Measurements from ENCODE around the gene ZMYM2. TPM values are rescaled to one million over a fixed set of nuclear protein-coding genes. Genes with fewer than 3 reads are reported as not detected.

The ZMYM2 gene
- total and polyA plus RNA-seq, 4 donors, result 14.0 to 212 (median 38.5) TPM

DNA sequence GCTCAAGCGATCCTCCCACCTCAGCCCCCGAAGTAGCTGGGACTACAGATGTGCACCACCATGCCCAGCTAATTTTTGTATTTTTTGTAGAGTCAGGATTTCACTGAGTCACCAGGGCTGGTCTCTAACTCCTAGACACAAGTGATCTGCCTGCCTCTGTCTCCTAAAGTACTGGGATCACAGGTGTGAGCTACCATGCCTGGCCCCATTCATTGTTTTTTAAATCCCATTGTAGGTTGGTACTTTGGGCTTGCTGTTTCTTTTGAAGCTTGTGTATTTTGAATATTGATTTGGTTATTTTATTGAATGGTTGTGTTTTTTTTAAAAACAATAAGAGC lies 26.7 kb downstream of the ZMYM2 start:
- Histone ChIP-seq H3K27me3 (ENCODE audit: control insufficient read depth in 3 of 3, insufficient read depth in 3 of 3, low read length in 2 of 3) (no peaks in the 10 kb centered on the region), H3K4me3 (no peak overlapping the region), H3K27ac (ENCODE audit: low read depth in 1 of 2, low read length in 1 of 2) (no peak overlapping the region), H3K4me1 (ENCODE audit: control insufficient read depth in 5 of 5, insufficient read depth in 5 of 5, low read length in 5 of 5) (peaks cover 0 to 13% (median 2%) of the 10 kb centered on the region in 5 donors), H3K36me3 (ENCODE audit: control insufficient read depth in 4 of 4, insufficient read depth in 4 of 4, low read length in 4 of 4) (peaks cover 0 to 8% (median 2%) of the 10 kb centered on the region in 4 donors), H3K9ac (ENCODE audit: insufficient read depth in 1 of 2, low read length in 2 of 2) (no peak overlapping the region), H3K9me3 (ENCODE audit: control insufficient read depth in 4 of 4, insufficient read depth in 3 of 4, low read length in 3 of 4) (no peaks in the 10 kb centered on the region)
- no peak for TF ChIP-seq CTCF (IDR thresholded peaks at IDR 0.05; ENCODE audit: control extremely low read depth, extremely low read depth)
- ATAC-seq (ENCODE audit: insufficient read depth, low FRiP score) (no peak), DNase-seq (no peak)
- 66 to 80% methylated on average over 2 of the region's 2 CpGs for WGBS, 2 donors

GRCh38 chr13:19991531-19991930 lies 33.0 kb downstream of the ZMYM2 start:
- TF ChIP-seq CTCF (IDR thresholded peaks at IDR 0.05; ENCODE audit: control extremely low read depth, extremely low read depth), result no peak
- H3K9me3 ChIP-seq (ENCODE audit: control insufficient read depth in 4 of 4, insufficient read depth in 3 of 4, low read length in 3 of 4), result no peaks in the 10 kb centered on the region
- ATAC-seq (ENCODE audit: insufficient read depth, low FRiP score) (no peak), DNase-seq (no peak)
- no peak overlapping the region for H3K4me3 ChIP-seq
- H3K27ac ChIP-seq (ENCODE audit: low read depth in 1 of 2, low read length in 1 of 2), result no peak overlapping the region
- 91 to 94% methylated on average over 2 of the region's 2 CpGs for WGBS, 2 donors
- H3K9ac ChIP-seq (ENCODE audit: insufficient read depth in 1 of 2, low read length in 2 of 2), result no peak overlapping the region
- H3K36me3 ChIP-seq (ENCODE audit: control insufficient read depth in 4 of 4, insufficient read depth in 4 of 4, low read length in 4 of 4), result peaks cover 11 to 26% (median 12%) of the 10 kb centered on the region in 4 donors
- peaks cover 0 to 11% (median 0%) of the 10 kb centered on the region in 5 donors for H3K4me1 ChIP-seq (ENCODE audit: control insufficient read depth in 5 of 5, insufficient read depth in 5 of 5, low read length in 5 of 5)
- H3K27me3 ChIP-seq (ENCODE audit: control insufficient read depth in 3 of 3, insufficient read depth in 3 of 3, low read length in 2 of 3), result no peaks in the 10 kb centered on the region

DNA sequence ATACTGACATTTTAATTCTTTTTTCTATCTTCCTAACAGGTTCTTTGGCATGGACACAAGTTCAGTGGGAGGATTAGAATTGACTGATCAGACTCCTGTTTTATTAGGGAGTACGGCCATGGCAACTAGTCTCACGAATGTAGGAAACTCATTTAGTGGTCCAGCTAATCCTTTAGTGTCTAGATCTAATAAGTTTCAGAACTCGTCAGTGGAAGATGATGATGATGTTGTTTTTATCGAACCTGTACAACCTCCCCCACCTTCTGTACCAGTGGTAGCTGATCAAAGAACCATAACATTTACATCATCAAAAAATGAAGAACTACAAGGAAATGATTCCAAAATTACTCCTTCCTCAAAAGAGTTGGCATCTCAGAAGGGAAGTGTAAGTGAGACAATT lies 34.5 kb downstream of the ZMYM2 start:
- Histone ChIP-seq H3K27ac (ENCODE audit: low read depth in 1 of 2, low read length in 1 of 2) (no peak overlapping the region), H3K4me1 (ENCODE audit: control insufficient read depth in 5 of 5, insufficient read depth in 5 of 5, low read length in 5 of 5) (peaks cover 0 to 11% (median 0%) of the 10 kb centered on the region in 5 donors), H3K9ac (ENCODE audit: insufficient read depth in 1 of 2, low read length in 2 of 2) (no peak overlapping the region), H3K27me3 (ENCODE audit: control insufficient read depth in 3 of 3, insufficient read depth in 3 of 3, low read length in 2 of 3) (no peaks in the 10 kb centered on the region), H3K36me3 (ENCODE audit: control insufficient read depth in 4 of 4, insufficient read depth in 4 of 4, low read length in 4 of 4) (peaks cover 11 to 30% (median 12%) of the 10 kb centered on the region in 4 donors), H3K9me3 (ENCODE audit: control insufficient read depth in 4 of 4, insufficient read depth in 3 of 4, low read length in 3 of 4) (no peaks in the 10 kb centered on the region), H3K4me3 (no peak overlapping the region)
- WGBS, 2 donors, result 88 to 94% methylated on average over 4 of the region's 4 CpGs
- no peak for TF ChIP-seq CTCF (IDR thresholded peaks at IDR 0.05; ENCODE audit: control extremely low read depth, extremely low read depth)
- DNase-seq (no peak), ATAC-seq (ENCODE audit: insufficient read depth, low FRiP score) (no peak)

DNA sequence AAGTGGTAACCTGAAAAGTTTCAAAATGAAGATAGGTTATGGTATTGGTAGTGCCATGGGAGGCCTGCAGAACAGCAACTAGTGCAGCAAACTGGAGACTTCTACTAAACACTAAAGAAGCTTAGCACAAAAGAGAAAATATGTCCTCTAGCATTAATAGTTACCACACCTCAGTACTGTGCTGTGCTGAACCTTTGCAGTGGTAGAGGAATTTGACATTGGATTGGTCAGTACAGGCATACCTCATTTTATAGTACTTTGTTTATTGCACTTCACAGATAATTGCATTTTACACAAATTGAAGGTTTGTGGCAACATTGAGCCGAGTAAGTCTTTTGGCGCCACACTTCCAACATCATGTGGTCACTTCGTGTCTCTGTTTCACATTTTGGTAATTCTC lies 40.4 kb downstream of the ZMYM2 start:
- Histone ChIP-seq H3K4me3 (no peak overlapping the region), H3K4me1 (ENCODE audit: control insufficient read depth in 5 of 5, insufficient read depth in 5 of 5, low read length in 5 of 5) (peaks cover 0 to 34% (median 19%) of the 10 kb centered on the region in 5 donors), H3K9me3 (ENCODE audit: control insufficient read depth in 4 of 4, insufficient read depth in 3 of 4, low read length in 3 of 4) (no peaks in the 10 kb centered on the region), H3K27me3 (ENCODE audit: control insufficient read depth in 3 of 3, insufficient read depth in 3 of 3, low read length in 2 of 3) (no peaks in the 10 kb centered on the region), H3K9ac (ENCODE audit: insufficient read depth in 1 of 2, low read length in 2 of 2) (no peak overlapping the region), H3K27ac (ENCODE audit: low read depth in 1 of 2, low read length in 1 of 2) (no peak overlapping the region), H3K36me3 (ENCODE audit: control insufficient read depth in 4 of 4, insufficient read depth in 4 of 4, low read length in 4 of 4) (peaks cover 11 to 24% (median 12%) of the 10 kb centered on the region in 4 donors)
- 93 to 94% methylated on average over 3 of the region's 3 CpGs for WGBS, 2 donors
- TF ChIP-seq CTCF (IDR thresholded peaks at IDR 0.05; ENCODE audit: control extremely low read depth, extremely low read depth), result no peak
- ATAC-seq (ENCODE audit: insufficient read depth, low FRiP score) (no peak), DNase-seq (no peak)

Measured in lung (tissue), 12 donors.